ENCODE measurements around the gene APOBEC4.

DNA sequence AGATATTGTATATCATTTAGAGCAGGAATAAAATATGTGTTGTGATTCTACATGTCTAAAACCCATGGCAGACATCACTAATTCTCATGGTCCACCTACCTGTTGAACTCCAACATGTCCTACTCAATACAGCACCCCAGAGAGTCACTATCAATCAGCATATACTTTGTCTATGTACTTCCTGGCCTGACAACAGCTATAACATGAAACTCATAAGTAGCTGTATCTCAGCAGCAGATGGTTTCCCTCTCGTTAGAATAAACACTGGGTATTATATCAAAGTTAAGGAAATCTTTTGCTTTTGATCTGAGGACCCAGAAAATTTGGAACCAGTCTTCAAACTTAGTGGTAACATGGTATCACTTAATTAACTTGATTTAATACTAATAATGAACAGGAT, 33.3 kb downstream of the APOBEC4 start:
- TF ChIP-seq POLR2AphosphoS5 (IDR thresholded peaks at IDR 0.05; ENCODE audit: borderline replicate concordance, low read depth, low read length) = no peak
- no peak for TF ChIP-seq EZH2 (IDR thresholded peaks at IDR 0.05)
- TF ChIP-seq FOXP2 (optimal IDR thresholded peaks at IDR 0.05; ENCODE audit: control extremely low read depth, extremely low read length, insufficient read depth) = no peak

All from SK-N-MC (cell line).